HEK293 (cell line): ENCODE results near the gene STAT5B.

Experiments
- CTCF ChIA-PET: fragments of 350-600 bp; formaldehyde crosslinking; extraction: SDS; loops from one replicate; lab custom pipeline; 2021; ENCODE audit warnings: antibody characterized with exemption; lab: Yijun Ruan, JAX
- POLR2A ChIA-PET: fragments of 300-600 bp; formaldehyde crosslinking; extraction: SDS; loops from one replicate; lab custom pipeline; 2020; ENCODE audit warnings: antibody characterized with exemption, inconsistent platforms; lab: Yijun Ruan, JAX
- H3K27ac ChIP-seq: fragments of 200-500 bp; sonication (Bioruptor generic); 2 replicates; pipeline ENCODE4 v1.5.1; 2014; ENCODE audit warnings: low read depth, low read length, control low read depth, inconsistent platforms; ENCODE audit errors: extremely low read depth
- H3K36me3 ChIP-seq, 2 experiments: fragments of 200-500 bp in 1 of 2; sonication (Bioruptor generic) in 1 of 2; 1 replicate in 1 of 2; 2 replicates in 1 of 2; pipeline ENCODE4 v1.5.1; 2014 to 2017; ENCODE audit warnings: inconsistent platforms in 2 of 2, low read length in 2 of 2; ENCODE audit not compliant: control insufficient read depth in 2 of 2, insufficient read depth in 1 of 2
- H3K4me1 ChIP-seq: fragments of 200-500 bp; sonication (Bioruptor generic); 2 replicates; pipeline ENCODE4 v1.5.1; 2014; ENCODE audit warnings: mild to moderate bottlenecking, low read length, inconsistent platforms; ENCODE audit not compliant: control insufficient read depth, insufficient read depth
- H3K4me3 ChIP-seq: 2 replicates; pipeline ENCODE4 v1.5.1; 2011; ENCODE audit warnings: low read depth, mild to moderate bottlenecking, control low read depth, low read length, moderate library complexity
- H3K9me3 ChIP-seq: fragments of 200-500 bp; sonication (Bioruptor generic); 2 replicates; pipeline ENCODE4 v1.5.1; 2014; ENCODE audit warnings: low read depth, low read length, inconsistent platforms; ENCODE audit not compliant: control insufficient read depth, insufficient read depth
- BCL11B ChIP-seq: fragments of 450-650 bp; formaldehyde crosslinking; IDR thresholded peaks from 2 replicates; pipeline ENCODE4 v1.5.1; 2016; ENCODE audit warnings: low read depth, missing biosample characterization, missing genetic modification characterization
- PRDM1 ChIP-seq: fragments of 450-650 bp; formaldehyde crosslinking; IDR thresholded peaks from 2 replicates; pipeline ENCODE4; 2016; ENCODE audit warnings: missing biosample characterization, missing genetic modification characterization
- SCRT1 ChIP-seq: fragments of 450-650 bp; formaldehyde crosslinking; IDR thresholded peaks from 2 replicates; pipeline ENCODE4 v1.5.1; 2016; ENCODE audit warnings: missing biosample characterization, missing genetic modification characterization, borderline replicate concordance
- ZBTB20 ChIP-seq: fragments of 450-650 bp; formaldehyde crosslinking; IDR thresholded peaks from 2 replicates; pipeline ENCODE4 v1.5.1; 2016; ENCODE audit warnings: missing biosample characterization, missing genetic modification characterization
- ZFP41 ChIP-seq: fragments of 450-650 bp; formaldehyde crosslinking; IDR thresholded peaks from 2 replicates; pipeline ENCODE4 v1.5.1; 2016; ENCODE audit warnings: missing biosample characterization, missing genetic modification characterization, borderline replicate concordance
- ZNF184 ChIP-seq: fragments of 450-650 bp; IDR thresholded peaks from 2 replicates; pipeline ENCODE4 v1.5.1; 2018; ENCODE audit warnings: missing biosample characterization, mild to moderate bottlenecking, missing genetic modification characterization
- ZNF274 ChIP-seq, 2 experiments: fragments of 200-500 bp in 1 of 2; fragments of 450-650 bp in 1 of 2; sonication (Bioruptor generic) in 1 of 2; formaldehyde crosslinking in 1 of 2; IDR thresholded peaks; 2 replicates each; pipeline versions ENCODE4 v1.5.1 to v1.6.1; 2014 to 2016; ENCODE audit warnings: borderline replicate concordance in 1 of 2, inconsistent platforms in 1 of 2, low read length in 1 of 2, missing biosample characterization in 1 of 2, missing genetic modification characterization in 1 of 2
- ZNF292 ChIP-seq: fragments of 450-650 bp; formaldehyde crosslinking; IDR thresholded peaks from 2 replicates; pipeline ENCODE4 v1.5.1; 2016; ENCODE audit warnings: low read depth, missing biosample characterization, missing genetic modification characterization, borderline replicate concordance
- ZNF302 ChIP-seq: fragments of 450-650 bp; formaldehyde crosslinking; IDR thresholded peaks from 2 replicates; pipeline ENCODE4 v1.5.1; 2016; ENCODE audit warnings: missing biosample characterization, missing genetic modification characterization, low read depth
- ZNF416 ChIP-seq: fragments of 450-650 bp; formaldehyde crosslinking; IDR thresholded peaks from 2 replicates; pipeline ENCODE4 v1.5.1; 2016; ENCODE audit warnings: missing biosample characterization, missing genetic modification characterization
- ZNF548 ChIP-seq: fragments of 450-650 bp; formaldehyde crosslinking; IDR thresholded peaks from 2 replicates; pipeline ENCODE4 v1.5.1; 2016; ENCODE audit warnings: missing biosample characterization, missing genetic modification characterization
- ZNF660 ChIP-seq: fragments of 450-650 bp; IDR thresholded peaks from 2 replicates; pipeline ENCODE4 v1.5.1; 2018; ENCODE audit warnings: missing biosample characterization, mild to moderate bottlenecking, missing genetic modification characterization
- ZNF701 ChIP-seq: fragments of 450-650 bp; formaldehyde crosslinking; IDR thresholded peaks from 2 replicates; pipeline ENCODE4 v1.5.1; 2016; ENCODE audit warnings: missing biosample characterization, missing genetic modification characterization
- ZNF776 ChIP-seq: fragments of 450-650 bp; formaldehyde crosslinking; IDR thresholded peaks from 2 replicates; pipeline ENCODE4 v1.5.0; 2017; ENCODE audit warnings: missing biosample characterization, missing genetic modification characterization, borderline replicate concordance
- ZNF791 ChIP-seq: fragments of 450-650 bp; formaldehyde crosslinking; IDR thresholded peaks from 2 replicates; pipeline ENCODE4 v1.5.1; 2016; ENCODE audit warnings: missing biosample characterization, missing genetic modification characterization
- ZNF830 ChIP-seq: fragments of 450-650 bp; IDR thresholded peaks from 2 replicates; pipeline ENCODE4 v1.5.0; 2018; ENCODE audit warnings: missing biosample characterization, missing genetic modification characterization, low read depth, mild to moderate bottlenecking, moderate library complexity
- ZSCAN4 ChIP-seq: fragments of 450-650 bp; formaldehyde crosslinking; IDR thresholded peaks from 2 replicates; pipeline ENCODE4 v1.5.1; 2017; ENCODE audit warnings: missing biosample characterization, missing genetic modification characterization
- TF ChIP-seq, protein P1 (sequence below): fragments of 450-650 bp; formaldehyde crosslinking; IDR thresholded peaks from 2 replicates; pipeline ENCODE4 v1.5.1; 2016; ENCODE audit warnings: missing biosample characterization, missing genetic modification characterization
- TF ChIP-seq, protein P2 (sequence below): fragments of 450-650 bp; formaldehyde crosslinking; IDR thresholded peaks from 2 replicates; pipeline ENCODE4 v1.5.0; 2017; ENCODE audit warnings: missing biosample characterization, missing genetic modification characterization, borderline replicate concordance
- TF ChIP-seq, protein P3 (sequence below): fragments of 450-650 bp; formaldehyde crosslinking; IDR thresholded peaks from 2 replicates; pipeline ENCODE4 v1.5.1; 2016; ENCODE audit warnings: missing biosample characterization, missing genetic modification characterization

The STAT5B gene

GRCh38 chr17:42276359-42276608 is at the start of gene STAT5B:
Gene STAT5B (minus strand): TSS chr17:42276391. CDS start chr17:42232127, 44,264 bp downstream.
- ChIA-PET POLR2A (interaction anchor here (0.6 to 1.7 kb wide), 3 partner anchors 33 to 255 kb away, joined by 3 to 5 read pairs (median 3); no protein-coding TSS in a partner anchor), CTCF (interaction anchor here (1.0 to 1.8 kb wide), 2 partner anchors 54 to 251 kb away, joined by 3 to 9 read pairs; no protein-coding TSS in a partner anchor)
- Histone ChIP-seq H3K4me3 (peak within 1 kb of the TSS; percentile 84), H3K4me1 (peaks cover 36% of the 10 kb centered on the region), H3K27ac (peak within 1 kb of the TSS; percentile 85; the same call in 1 of the 2 replicates), H3K9me3 (no peaks in the 10 kb centered on the region), H3K36me3 (no peaks in the 10 kb centered on the region)
- TF ChIP-seq PRDM1 (no peak), ZFP41 (tag by site-specific recombination) (no peak), ZNF660 (tag by site-specific recombination) (no peak), ZBTB20 (tag by site-specific recombination) (no peak), ZNF292 (tag by site-specific recombination) (no peak), ZNF701 (no peak)
- TF ChIP-seq, protein P1, sequence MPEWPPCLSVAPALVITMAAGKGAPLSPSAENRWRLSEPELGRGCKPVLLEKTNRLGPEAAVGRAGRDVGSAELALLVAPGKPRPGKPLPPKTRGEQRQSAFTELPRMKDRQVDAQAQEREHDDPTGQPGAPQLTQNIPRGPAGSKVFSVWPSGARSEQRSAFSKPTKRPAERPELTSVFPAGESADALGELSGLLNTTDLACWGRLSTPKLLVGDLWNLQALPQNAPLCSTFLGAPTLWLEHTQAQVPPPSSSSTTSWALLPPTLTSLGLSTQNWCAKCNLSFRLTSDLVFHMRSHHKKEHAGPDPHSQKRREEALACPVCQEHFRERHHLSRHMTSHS (tag by site-specific recombination): no peak
- TF ChIP-seq, protein P2, sequence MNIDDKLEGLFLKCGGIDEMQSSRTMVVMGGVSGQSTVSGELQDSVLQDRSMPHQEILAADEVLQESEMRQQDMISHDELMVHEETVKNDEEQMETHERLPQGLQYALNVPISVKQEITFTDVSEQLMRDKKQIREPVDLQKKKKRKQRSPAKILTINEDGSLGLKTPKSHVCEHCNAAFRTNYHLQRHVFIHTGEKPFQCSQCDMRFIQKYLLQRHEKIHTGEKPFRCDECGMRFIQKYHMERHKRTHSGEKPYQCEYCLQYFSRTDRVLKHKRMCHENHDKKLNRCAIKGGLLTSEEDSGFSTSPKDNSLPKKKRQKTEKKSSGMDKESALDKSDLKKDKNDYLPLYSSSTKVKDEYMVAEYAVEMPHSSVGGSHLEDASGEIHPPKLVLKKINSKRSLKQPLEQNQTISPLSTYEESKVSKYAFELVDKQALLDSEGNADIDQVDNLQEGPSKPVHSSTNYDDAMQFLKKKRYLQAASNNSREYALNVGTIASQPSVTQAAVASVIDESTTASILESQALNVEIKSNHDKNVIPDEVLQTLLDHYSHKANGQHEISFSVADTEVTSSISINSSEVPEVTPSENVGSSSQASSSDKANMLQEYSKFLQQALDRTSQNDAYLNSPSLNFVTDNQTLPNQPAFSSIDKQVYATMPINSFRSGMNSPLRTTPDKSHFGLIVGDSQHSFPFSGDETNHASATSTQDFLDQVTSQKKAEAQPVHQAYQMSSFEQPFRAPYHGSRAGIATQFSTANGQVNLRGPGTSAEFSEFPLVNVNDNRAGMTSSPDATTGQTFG: no peak

DNA sequence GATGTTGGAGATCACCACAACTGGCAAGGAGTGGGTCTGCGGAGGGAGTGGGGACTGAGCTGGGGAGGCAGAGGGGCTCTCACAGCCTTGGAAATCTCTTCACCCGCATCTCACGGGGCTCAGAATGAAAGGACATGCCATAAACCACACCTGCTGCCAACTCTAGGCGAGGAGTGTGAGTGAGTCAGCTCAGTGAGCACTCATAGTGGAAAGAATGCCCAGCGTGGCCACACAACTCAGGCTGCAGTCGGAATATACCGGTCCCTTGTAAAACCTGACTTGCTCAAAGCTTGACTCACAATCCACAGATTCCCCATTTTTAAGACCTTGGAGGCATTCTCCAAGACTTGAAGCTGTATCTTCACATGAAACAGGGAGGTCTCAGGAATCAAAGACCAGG is 48.8 kb upstream of the STAT5B start:
- POLR2A ChIA-PET: interaction anchor here (1.4 to 1.6 kb wide), 2 partner anchors 81 to 98 kb away, joined by 4 to 11 read pairs; partner anchors contain the start of gene CAVIN1
- no peak overlapping the region for H3K4me3 ChIP-seq
- H3K27ac ChIP-seq: no peak overlapping the region
- CTCF ChIA-PET: interaction anchor here (0.6 to 22.0 kb wide), 10 partner anchors 9 to 194 kb away, joined by 3 to 378 read pairs (median 4); no protein-coding TSS in a partner anchor
- no peak for TF ChIP-seq BCL11B (tag by site-specific recombination)
- TF ChIP-seq ZNF791: no peak
- no peak for TF ChIP-seq ZNF416 (tag by site-specific recombination)
- TF ChIP-seq ZNF274 (IDR thresholded peaks at IDR 0.05; ENCODE audit: low read length): no peak
- no peak for TF ChIP-seq ZNF274 (tag by site-specific recombination; IDR thresholded peaks at IDR 0.05; ENCODE audit: borderline replicate concordance)
- no peak for TF ChIP-seq ZNF830 (tag by site-specific recombination)
- H3K9me3 ChIP-seq: no peaks in the 10 kb centered on the region
- peaks cover 25 to 69% of the 10 kb centered on the region in 2 experiments; a peak in 2 of 3 replicates for H3K36me3 ChIP-seq
- no peaks in the 10 kb centered on the region for H3K4me1 ChIP-seq

- CTCF ChIA-PET: interaction anchor here (0.7 to 22.0 kb wide), 22 partner anchors 10 to 360 kb away, joined by 3 to 378 read pairs (median 4); partner anchors contain the start of genes HCRT, STAT3 and STAT5A
- no peaks in the 10 kb centered on the region for H3K9me3 ChIP-seq
- no peak overlapping the region for H3K4me3 ChIP-seq
- H3K36me3 ChIP-seq: peaks cover 23 to 62% of the 10 kb centered on the region in 2 experiments; a peak in 2 of 3 replicates
- H3K4me1 ChIP-seq: no peaks in the 10 kb centered on the region
- no peak overlapping the region for H3K27ac ChIP-seq
- no peak for TF ChIP-seq ZNF302
- TF ChIP-seq ZNF776 (tag by site-specific recombination): no peak
- TF ChIP-seq ZSCAN4 (tag by site-specific recombination): no peak
- TF ChIP-seq SCRT1 (tag by site-specific recombination): no peak
- TF ChIP-seq ZNF548 (tag by site-specific recombination): no peak
- no peak for TF ChIP-seq ZNF184 (tag by site-specific recombination)
- TF ChIP-seq, protein P3, sequence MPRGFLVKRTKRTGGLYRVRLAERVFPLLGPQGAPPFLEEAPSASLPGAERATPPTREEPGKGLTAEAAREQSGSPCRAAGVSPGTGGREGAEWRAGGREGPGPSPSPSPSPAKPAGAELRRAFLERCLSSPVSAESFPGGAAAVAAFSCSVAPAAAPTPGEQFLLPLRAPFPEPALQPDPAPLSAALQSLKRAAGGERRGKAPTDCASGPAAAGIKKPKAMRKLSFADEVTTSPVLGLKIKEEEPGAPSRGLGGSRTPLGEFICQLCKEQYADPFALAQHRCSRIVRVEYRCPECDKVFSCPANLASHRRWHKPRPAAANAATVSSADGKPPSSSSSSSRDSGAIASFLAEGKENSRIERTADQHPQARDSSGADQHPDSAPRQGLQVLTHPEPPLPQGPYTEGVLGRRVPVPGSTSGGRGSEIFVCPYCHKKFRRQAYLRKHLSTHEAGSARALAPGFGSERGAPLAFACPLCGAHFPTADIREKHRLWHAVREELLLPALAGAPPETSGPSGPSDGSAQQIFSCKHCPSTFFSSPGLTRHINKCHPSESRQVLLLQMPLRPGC (tag by site-specific recombination): no peak
- no peak for TF ChIP-seq ZNF701
- TF ChIP-seq, all 188 proteins: peak for 0
- POLR2A ChIA-PET: interaction anchor here (0.6 to 1.6 kb wide), 4 partner anchors 65 to 100 kb away, joined by 3 to 5 read pairs (median 4); partner anchors contain the start of genes CAVIN1 and STAT3
These were observed 47.1 kb upstream of the STAT5B start for GRCh38 chr17:42323268-42323773.
